Measurements from ENCODE around the gene DHRS1. TPM values are rescaled to one million over a fixed set of nuclear protein-coding genes. Genes with fewer than 3 reads are reported as not detected.

DHRS1 gene
- polyA plus RNA-seq, 2 of the 4 experiments (the other 2 are of a cell fraction) = 15.1 to 17.4 TPM

DNA sequence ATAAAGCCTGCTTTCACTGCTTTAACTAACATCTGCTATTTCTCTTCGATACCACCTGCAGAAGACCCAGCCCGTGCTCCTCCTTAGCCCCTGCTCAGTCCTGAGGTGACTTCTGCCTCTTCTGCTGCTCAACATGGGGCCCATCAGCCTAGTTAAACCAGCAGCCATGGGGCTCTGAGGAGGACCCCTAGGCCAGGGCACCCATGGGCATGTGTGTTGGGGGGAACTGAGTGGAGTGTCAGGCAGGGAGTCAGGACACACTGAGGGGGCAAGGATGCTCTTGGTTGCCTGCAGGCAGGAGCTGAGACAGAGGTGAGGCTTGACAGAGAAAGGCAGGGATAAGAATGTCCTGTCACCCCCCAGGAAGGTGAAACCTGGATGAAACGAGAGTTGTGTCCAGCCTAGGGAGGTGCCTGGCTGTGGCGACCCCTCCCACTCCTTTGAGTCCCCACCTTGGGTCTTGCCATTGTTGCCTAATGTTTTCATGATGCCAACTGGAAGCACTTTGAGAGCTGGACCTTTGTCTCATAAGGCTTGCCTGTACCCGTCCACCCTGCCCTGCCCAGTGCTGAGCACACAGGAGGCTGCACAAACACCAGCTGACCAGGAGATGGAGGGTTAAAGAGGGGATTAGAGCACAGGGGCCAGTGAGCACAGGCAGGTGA, 15.7 kb downstream of the DHRS1 start:
- Histone ChIP-seq H3K4me1 (no peaks in the 10 kb centered on the region), H3K4me3 (no peak overlapping the region), H3K27ac (no peak overlapping the region), H3K4me2 (no peak overlapping the region), H3K9me3 (no peaks in the 10 kb centered on the region)
- WGBS (ENCODE audit: missing lambda C conversion rate) = 77% methylated on average over 5 of the region's 5 CpGs
- ATAC-seq (no peak), FAIRE-seq (no peak), DNase-seq (ENCODE audit: low read depth in 1 of 2, low spot score in 1 of 2) (no peak)
- POLR2A ChIA-PET = interaction anchor here (1.2 kb wide), 1 partner anchor 13 kb away, joined by 3 read pairs; the partner anchor contains the start of gene RABGGTA
- CTCF ChIA-PET = interaction anchor here (2.0 to 34.0 kb wide), 4 partner anchors 12 to 41 kb away, joined by 6 to 469 read pairs (median 16); partner anchors contain the start of genes CIDEB, DHRS1, LTB4R and LTB4R2
- TF ChIP-seq HOXB13 (CRISPR knock-in tag; IDR thresholded peaks at IDR 0.05; ENCODE audit: low read depth) (no peak), ZNF302 (CRISPR knock-in tag; IDR thresholded peaks at IDR 0.05) (no peak), HDAC2 (IDR thresholded peaks at IDR 0.05) (no peak), RAD21 (conservative IDR thresholded peaks at IDR 0.05 in 1 of 2, IDR thresholded peaks at IDR 0.05 in 1 of 2) (no peak), FOXS1 (CRISPR knock-in tag; IDR thresholded peaks at IDR 0.05) (no peak)

DNA sequence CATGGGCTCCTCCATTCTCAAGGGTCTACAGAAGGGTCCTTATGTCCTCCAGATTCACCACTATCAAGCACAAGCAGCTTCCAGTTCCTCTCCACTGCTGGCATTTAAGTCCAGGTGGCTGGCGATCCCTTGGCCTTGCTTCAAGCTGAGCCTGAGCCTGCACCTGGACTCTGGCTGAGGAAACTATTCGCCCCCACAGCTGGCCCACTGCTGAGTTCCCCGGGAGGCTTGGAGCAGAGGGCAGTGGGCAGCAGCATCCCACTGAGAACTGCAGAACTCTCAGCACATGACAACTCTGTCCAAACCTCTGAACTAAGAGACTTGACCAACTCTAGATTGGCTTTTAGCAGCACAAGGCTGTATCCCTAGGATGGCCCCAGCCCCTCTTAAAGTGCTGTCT, 16.8 kb downstream of the DHRS1 start:
- H3K4me2 ChIP-seq = no peak overlapping the region
- H3K4me1 ChIP-seq = no peaks in the 10 kb centered on the region
- WGBS (ENCODE audit: missing lambda C conversion rate) = 63% methylated on average over 3 of the region's 3 CpGs
- TF ChIP-seq KDM5A (IDR thresholded peaks at IDR 0.05) (no peak), CHD2 (IDR thresholded peaks at IDR 0.05; ENCODE audit: low read length, partially characterized antibody) (no peak), TFCP2L1 (CRISPR knock-in tag; IDR thresholded peaks at IDR 0.05) (no peak), MAZ (IDR thresholded peaks at IDR 0.05; ENCODE audit: borderline replicate concordance, low read depth, low read length) (no peak), RFX5 (IDR thresholded peaks at IDR 0.05) (no peak), MAFK (IDR thresholded peaks at IDR 0.05; ENCODE audit: partially characterized antibody) (no peak), RNF2 (IDR thresholded peaks at IDR 0.05; ENCODE audit: borderline replicate concordance, low read depth) (no peak), ZNF302 (CRISPR knock-in tag; IDR thresholded peaks at IDR 0.05) (no peak), POLR2AphosphoS2 (conservative IDR thresholded peaks at IDR 0.05; ENCODE audit: low read length) (no peak), NFE2L2 (conservative IDR thresholded peaks at IDR 0.05; ENCODE audit: low read length) (no peak), KDM1A (IDR thresholded peaks at IDR 0.05; ENCODE audit: low read depth) (no peak), BHLHE40 (IDR thresholded peaks at IDR 0.05; ENCODE audit: low read depth, low read length) (no peak), FOSB (CRISPR knock-in tag; IDR thresholded peaks at IDR 0.05) (no peak), ZSCAN20 (CRISPR knock-in tag; IDR thresholded peaks at IDR 0.05) (no peak)
- TF ChIP-seq, protein P1, sequence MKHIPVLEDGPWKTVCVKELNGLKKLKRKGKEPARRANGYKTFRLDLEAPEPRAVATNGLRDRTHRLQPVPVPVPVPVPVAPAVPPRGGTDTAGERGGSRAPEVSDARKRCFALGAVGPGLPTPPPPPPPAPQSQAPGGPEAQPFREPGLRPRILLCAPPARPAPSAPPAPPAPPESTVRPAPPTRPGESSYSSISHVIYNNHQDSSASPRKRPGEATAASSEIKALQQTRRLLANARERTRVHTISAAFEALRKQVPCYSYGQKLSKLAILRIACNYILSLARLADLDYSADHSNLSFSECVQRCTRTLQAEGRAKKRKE (CRISPR knock-in tag; IDR thresholded peaks at IDR 0.05; ENCODE audit: low read depth) = no peak
- ChIA-PET CTCF (interaction anchor here (1.1 to 34.0 kb wide), 7 partner anchors 10 to 44 kb away, joined by 3 to 469 read pairs (median 6); partner anchors contain the start of genes CIDEB, DHRS1, LTB4R and LTB4R2), POLR2A (interaction anchor here (1.2 kb wide), 1 partner anchor 11 kb away, joined by 3 read pairs; the partner anchor contains the start of gene RABGGTA)
- no peak overlapping the region for H3K4me3 ChIP-seq
- no peak for DNase-seq (ENCODE audit: low read depth in 1 of 2, low spot score in 1 of 2)
- H3K9me3 ChIP-seq = no peaks in the 10 kb centered on the region
- FAIRE-seq = no peak
- H3K27ac ChIP-seq = no peak overlapping the region
- no peak for ATAC-seq

DNA sequence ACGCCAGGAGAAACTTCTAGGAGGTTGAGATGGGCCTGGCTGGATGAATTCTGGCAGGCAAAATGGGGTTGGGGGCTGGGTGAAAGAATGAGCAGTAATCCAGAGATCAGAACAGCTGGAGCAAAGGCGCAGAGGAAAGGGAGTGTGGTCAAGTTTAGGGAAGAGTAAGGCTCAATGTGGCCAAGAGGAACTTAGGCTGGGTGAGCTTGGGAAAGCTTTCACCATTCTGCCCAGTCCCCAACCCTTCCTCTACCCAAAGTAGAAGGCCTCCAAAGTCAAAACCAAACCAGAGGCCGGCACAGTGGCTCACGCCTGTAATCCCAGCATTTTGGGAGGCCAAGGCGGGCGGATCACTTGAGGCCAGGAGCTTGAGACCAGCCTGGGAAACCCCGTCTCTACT, 17.9 kb downstream of the DHRS1 start:
- no peak for TF ChIP-seq RARB (CRISPR knock-in tag; IDR thresholded peaks at IDR 0.05)
- 81% methylated on average over 7 of the region's 7 CpGs for WGBS (ENCODE audit: missing lambda C conversion rate)
- CTCF ChIA-PET = interaction anchor here (1.1 to 34.0 kb wide), 4 partner anchors 9 to 150 kb away, joined by 3 to 469 read pairs (median 14); partner anchors contain the start of genes CIDEB, DHRS1, LTB4R and LTB4R2

More for the DNA sequence above, 17.9 kb downstream of the DHRS1 start:
- Histone ChIP-seq H3K4me1 (no peaks in the 10 kb centered on the region), H3K9me3 (no peaks in the 10 kb centered on the region), H3K4me2 (no peak overlapping the region), H3K4me3 (no peak overlapping the region), H3K27ac (no peak overlapping the region)
- no peak for DNase-seq (ENCODE audit: low read depth in 1 of 2, low spot score in 1 of 2)
- FAIRE-seq = no peak
- no peak for ATAC-seq
- POLR2A ChIA-PET = no interaction called here

Data from A549 (cell line).